Activated gamma-delta T cell treated with anti-CD3 and anti-CD28 coated beads, Interleukin-2, amount 50 U/mL, for 16 hours (primary cell): ENCODE measurements around the gene PTPN9.
"Not testable (repeated sequence)": the region's sequence is repeated elsewhere in the genome, so short reads cannot be mapped to it uniquely, and the experiment has no call there.

Experiments
- DNase-seq: peaks from one replicate; pipeline ENCODE4 v3.0.0-alpha.2; 2020; ENCODE audit warnings: low read depth

Gene PTPN9

GRCh38 chr15:75578948-75579920 is at the start of gene PTPN9:
TSS of gene PTPN9 (minus strand) at chr15:75579315. CDS start at chr15:75578776, 539 bp downstream.
- peak; percentile 53 for DNase-seq

GRCh38 chr15:75625542-75626347 is 46.6 kb upstream of the PTPN9 start, which contains the start of gene SNUPN:
TSS of gene SNUPN (minus strand) at chr15:75625725. CDS start at chr15:75621051, 4,674 bp downstream.
- peak; percentile 91 for DNase-seq

GRCh38 chr15:75622505-75622904 is 43.4 kb upstream of the PTPN9 start:
- DNase-seq, result no peak

DNA sequence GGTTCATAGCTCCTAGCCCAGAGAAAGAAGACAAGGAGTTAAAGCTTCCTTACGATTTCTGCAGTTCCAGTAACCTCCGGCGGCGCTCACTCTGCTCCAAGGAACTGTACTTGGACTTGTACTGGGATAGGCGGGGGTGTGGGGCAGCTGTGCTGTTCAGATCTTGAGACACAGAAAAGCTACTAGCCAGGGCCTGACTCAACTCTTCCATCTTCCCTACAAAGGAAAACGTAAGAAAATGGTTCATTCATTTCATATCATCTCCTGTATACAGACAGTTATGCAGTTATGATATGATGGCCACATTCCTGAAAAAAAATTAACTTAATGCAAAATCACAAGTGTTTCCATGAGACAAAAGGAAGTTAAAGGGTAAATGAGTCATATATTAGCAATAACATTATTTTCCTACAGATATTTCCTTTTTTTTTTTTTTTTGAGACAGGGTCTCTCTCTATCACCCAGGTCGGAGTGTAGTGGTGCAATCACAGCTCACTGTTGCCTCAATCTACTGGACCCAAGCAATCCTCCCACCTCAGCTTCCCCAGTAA is 41.8 kb upstream of the PTPN9 start:
- DNase-seq, result no peak

DNA sequence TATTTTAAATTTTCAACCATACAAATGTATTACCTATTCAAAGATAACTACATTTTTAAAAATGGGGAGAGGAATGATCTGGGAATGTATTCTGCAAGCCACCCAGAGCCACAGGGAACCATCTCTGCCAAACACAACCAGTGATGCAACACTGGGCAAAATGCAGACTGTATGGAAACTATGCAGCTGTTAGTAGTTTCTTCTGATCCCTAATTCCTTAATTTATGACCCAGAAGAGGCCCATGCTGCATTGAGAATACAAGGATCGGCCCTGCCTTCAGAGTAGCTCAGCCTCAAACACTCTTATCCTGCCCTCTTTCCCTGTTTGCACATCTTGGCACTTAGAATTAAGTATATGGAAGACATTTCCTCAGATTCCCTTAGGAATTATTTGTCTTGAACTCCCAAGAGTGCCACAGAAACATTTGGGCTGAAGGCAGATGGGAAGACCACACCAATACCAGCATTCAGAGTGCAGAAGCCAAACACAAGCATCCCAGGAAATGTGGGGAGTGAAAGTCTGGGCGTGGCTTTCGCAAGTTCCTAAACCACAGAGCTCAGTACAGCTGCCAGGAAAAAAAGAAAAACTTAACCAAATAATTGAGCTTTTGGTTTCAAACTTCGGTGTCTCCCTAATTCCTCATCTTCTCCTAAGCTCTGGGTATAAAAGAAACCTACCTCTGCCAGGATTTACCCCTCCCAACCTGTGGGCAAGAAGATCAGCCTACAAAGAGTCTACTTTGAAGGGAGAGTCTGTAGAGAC is 41.1 kb upstream of the PTPN9 start:
- DNase-seq, result no peak

DNA sequence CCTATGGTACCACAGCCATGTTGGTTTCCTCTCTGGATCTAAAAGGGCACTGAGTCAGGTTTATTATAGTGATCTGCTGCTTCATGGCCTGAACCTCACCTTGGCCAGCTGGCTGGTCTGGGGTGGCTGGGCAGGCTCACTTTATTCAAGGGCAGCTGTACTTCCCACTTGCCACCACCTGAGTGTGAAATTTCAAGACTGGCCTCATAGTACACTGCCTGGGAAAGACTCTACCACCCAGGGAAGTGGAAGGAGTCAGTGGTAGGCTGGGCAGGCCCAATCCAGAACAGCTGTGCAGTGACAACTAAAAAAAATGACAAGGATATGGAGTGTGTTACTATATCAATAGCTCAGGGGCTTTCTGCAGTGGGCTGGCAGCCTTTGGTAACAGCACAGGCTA is 37.7 kb upstream of the PTPN9 start:
- no peak for DNase-seq

- DNase-seq, result no peak
These were observed 27.9 kb upstream of the PTPN9 start for GRCh38 chr15:75606711-75607699.

- DNase-seq, result no peak
These were observed 26.9 kb upstream of the PTPN9 start for GRCh38 chr15:75606026-75606425.

DNA sequence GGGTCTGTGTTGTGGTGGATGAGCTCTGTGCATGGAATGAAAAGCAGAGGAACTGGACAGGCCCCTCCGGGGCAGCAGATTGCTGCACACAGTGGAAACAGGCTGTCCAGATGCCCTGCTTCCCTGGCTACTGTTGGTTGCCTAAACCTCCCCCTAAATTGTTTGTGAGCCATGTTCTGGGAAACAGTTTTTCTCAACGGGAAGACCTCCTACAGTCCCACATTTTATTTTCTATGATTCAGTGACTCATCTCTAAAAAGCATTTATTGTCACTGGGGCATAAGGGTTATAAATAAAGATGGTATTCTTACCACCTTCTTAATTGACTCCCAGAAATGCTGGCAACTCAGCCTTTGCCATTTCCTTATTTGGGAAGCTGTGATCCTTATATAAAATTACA is 20.3 kb upstream of the PTPN9 start:
- no peak for DNase-seq

- no peak for DNase-seq
These were observed 19.2 kb upstream of the PTPN9 start for GRCh38 chr15:75598361-75598760.

DNA sequence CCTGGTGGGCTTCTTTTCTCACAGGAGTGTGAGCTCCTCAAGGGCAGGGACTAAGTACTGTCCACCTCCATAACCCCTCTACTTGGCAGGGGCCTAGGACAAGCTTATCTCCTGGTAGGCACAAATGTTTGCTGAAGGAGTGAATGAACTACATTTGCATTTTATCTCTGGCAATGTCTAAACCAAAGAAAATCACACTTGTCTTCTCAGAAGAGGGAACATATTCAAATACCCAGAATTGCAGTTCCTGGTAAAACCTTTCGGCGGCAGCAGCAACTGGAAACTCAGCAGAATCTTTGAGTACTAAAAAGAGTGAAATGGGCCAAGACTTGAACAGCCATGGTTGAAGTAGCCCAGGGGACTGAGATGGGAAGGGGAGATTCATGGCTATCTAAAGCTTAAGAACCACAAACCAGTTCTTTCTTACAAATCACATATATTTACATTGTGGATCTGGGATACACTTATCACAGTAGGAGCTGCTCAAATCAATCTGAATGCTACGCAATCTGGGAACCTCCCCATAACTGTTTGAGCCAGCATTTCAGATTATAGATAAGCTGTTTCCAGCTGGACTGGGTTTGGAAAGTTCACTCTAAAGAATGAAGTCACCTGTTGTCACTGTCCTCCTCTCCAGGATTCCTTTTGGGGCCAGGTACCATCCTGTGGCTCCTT is 18.7 kb upstream of the PTPN9 start:
- DNase-seq, result no peak

GRCh38 chr15:75596703-75597345 is 17.7 kb upstream of the PTPN9 start:
- no peak for DNase-seq

DNA sequence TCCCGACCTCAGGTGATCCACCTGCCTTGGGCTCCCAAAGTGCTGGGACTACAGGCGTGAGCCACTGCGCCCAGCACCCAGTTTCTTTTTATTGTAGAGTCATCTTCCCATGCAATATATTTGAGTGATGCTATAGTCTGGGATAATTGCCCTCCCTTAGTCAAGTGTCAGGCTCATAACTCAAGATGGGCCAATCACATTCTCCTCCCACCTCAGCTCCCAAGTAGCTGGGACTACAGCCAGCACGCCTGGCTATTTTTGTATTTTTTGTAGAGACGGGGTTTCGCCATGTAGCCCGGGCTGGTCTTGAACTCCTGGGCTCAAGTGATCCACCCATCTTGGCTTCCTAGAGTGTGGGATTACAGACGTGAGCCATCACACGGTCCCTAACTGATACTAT is 15.2 kb upstream of the PTPN9 start:
- DNase-seq, result no peak

- no peak for DNase-seq
These were observed 12.7 kb upstream of the PTPN9 start for GRCh38 chr15:75591655-75592364.

GRCh38 chr15:75590239-75590638 is 11.1 kb upstream of the PTPN9 start:
- DNase-seq, result no peak

- DNase-seq, result no peak
These were observed 10.0 kb upstream of the PTPN9 start for GRCh38 chr15:75589071-75589470.

- DNase-seq, result not testable (repeated sequence)
These were observed 7.3 kb upstream of the PTPN9 start for GRCh38 chr15:75586422-75586821.

GRCh38 chr15:75584121-75584520 is 5.0 kb upstream of the PTPN9 start:
- no peak for DNase-seq

DNA sequence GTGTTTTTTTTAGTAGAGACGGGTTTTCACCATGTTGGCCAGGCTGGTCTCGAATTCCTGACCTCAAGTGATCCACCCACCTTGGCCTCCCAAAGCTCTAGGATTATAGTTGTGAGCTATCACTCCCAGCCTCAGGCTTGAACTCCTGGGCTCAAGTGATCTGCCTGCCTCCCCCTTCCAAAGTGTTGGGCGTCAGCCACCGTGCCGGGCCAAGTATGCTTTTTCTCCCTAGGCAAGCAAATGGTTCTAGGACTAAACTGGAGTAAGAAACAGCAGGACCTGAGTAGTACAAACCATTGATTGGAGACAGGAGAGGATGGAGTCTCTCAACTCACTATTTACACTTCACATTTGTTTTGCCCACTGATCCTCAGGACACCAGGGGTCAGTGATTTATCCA is 4.6 kb upstream of the PTPN9 start:
- DNase-seq, result no peak
